Natural killer cell (primary cell): ENCODE measurements around the gene FEM1C. TPM values are rescaled to one million over a fixed set of nuclear protein-coding genes. Genes with fewer than 3 reads are reported as not detected.

ENCODE experiments used
- ATAC-seq, 3 donors: fragments of 150-1000 bp in 2 of 3; fragments of 200-7000 bp in 1 of 3; cut with Tn5 transposase; 1 replicate in 1 of 3; 2 replicates in 2 of 3; pipeline ENCODE4 v1.10.0; 2021; ENCODE audit warnings: mild to moderate bottlenecking in 2 of 3, moderate library complexity in 2 of 3
- DNase-seq, 2 donors: peaks; one replicate each; pipeline versions ENCODE4 v3.0.0 to v3.0.0-alpha.2; 2013 to 2021; ENCODE audit warnings: mixed read lengths in 1 of 2
- H3K27ac ChIP-seq: one replicate; pipeline ENCODE4 v1.5.1; 2013; ENCODE audit warnings: mild to moderate bottlenecking, low read length
- H3K27me3 ChIP-seq: one replicate; pipeline ENCODE4 v1.6.1; 2013; ENCODE audit warnings: low read length; ENCODE audit not compliant: control insufficient read depth, insufficient read depth
- H3K36me3 ChIP-seq: one replicate; pipeline ENCODE4 v1.6.1; 2013; ENCODE audit warnings: low read length; ENCODE audit not compliant: control insufficient read depth, insufficient read depth
- H3K4me1 ChIP-seq: one replicate; pipeline ENCODE4 v1.6.1; 2013; ENCODE audit warnings: low read length; ENCODE audit not compliant: control insufficient read depth, insufficient read depth
- H3K4me3 ChIP-seq: one replicate; pipeline ENCODE4 v1.5.1; 2013; ENCODE audit warnings: low read length
- H3K9me3 ChIP-seq: one replicate; pipeline ENCODE4 v1.6.1; 2013; ENCODE audit warnings: low read length; ENCODE audit not compliant: control insufficient read depth, insufficient read depth
- H3K27ac Mint-ChIP-seq, 2 donors: one replicate each; pipeline ENCODE4 v1.8.0; 2022; ENCODE audit warnings: mild to moderate bottlenecking in 2 of 2, mixed read lengths in 2 of 2, moderate library complexity in 1 of 2
- H3K27me3 Mint-ChIP-seq, 2 donors: one replicate each; pipeline ENCODE4 v1.8.0; 2022; ENCODE audit warnings: low read depth in 2 of 2, mixed read lengths in 2 of 2
- H3K36me3 Mint-ChIP-seq: one replicate; pipeline ENCODE4 v1.8.0; 2022; ENCODE audit warnings: mixed read lengths
- H3K4me1 Mint-ChIP-seq, 2 donors: one replicate each; pipeline ENCODE4 v1.8.0; 2022; ENCODE audit warnings: mixed read lengths in 2 of 2
- H3K4me3 Mint-ChIP-seq: one replicate; pipeline ENCODE4 v1.8.0; 2022; ENCODE audit warnings: mild to moderate bottlenecking, moderate library complexity, mixed read lengths
- H3K9me3 Mint-ChIP-seq, 2 donors: one replicate each; pipeline ENCODE4 v1.8.0; 2022; ENCODE audit warnings: mixed read lengths in 2 of 2
- WGBS: methylation state at CpG from one replicate; pipeline ENCODE4 v1.1.7; 2013; ENCODE audit warnings: missing lambda C conversion rate; ENCODE audit not compliant: insufficient coverage; 5-methylcytosine and 5-hydroxymethylcytosine counted together
- intact Hi-C: fragments of 100-400 bp; cut with micrococcal nuclease; formaldehyde crosslinking; loops from one replicate; pipeline ENCODE4 v1.14.2; 2022
- total RNA-seq, 4 donors: library from RNA; stranded (reverse); fragments of 120-200 nt in 1 of 4; gene quantifications; one replicate each; pipeline versions ENCODE4 v1.2.3 to v1.2.4, GENCODE V29; 2013 to 2022
- TF ChIP-seq, protein P1 (sequence below): fragments of 200-600 bp; IDR thresholded peaks from one replicate; pipeline ENCODE4 v1.8.0; 2022; ENCODE audit warnings: antibody characterized with exemption

The FEM1C gene
- total RNA-seq, 3 donors from 2014 or later (not counting 1 experiment from before 2014, with no cell fraction given), result 33.8 to 48.6 (median 36.2) TPM

DNA sequence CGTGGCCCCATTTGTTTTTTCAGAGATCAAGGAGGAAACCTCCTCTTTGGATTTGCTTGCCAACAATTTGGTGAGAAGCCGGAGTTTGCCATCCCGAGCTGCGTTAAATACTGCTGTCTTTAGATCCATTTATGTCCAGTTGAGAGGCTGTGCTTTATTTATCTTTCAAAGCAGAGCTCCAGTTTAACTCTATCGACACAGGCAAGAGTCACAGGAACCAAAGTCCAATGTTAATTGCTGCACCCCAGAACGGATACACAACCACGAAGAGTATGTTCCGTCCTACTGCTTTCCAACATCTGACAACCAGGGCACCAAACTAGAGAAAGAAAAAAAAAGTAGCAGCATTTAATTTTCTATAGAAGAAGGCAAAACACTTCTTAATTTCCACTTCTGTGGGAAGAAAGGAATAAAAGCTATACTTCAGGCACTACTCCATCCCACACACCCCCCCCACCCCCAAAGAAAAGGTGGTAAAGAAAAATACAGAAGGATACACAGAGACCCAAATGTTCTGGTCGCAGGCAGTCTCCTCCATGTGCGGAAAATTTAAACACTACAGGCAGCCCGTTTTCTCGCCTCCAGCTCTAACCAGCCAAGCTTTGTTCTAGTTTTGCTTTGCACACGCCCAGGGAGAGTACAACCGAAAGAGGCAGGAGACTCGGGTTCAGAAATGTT, 1.1 kb downstream of the FEM1C start:
- Histone ChIP-seq H3K4me1 (peaks cover 13% of the 10 kb centered on the region), H3K27me3 (no peaks in the 10 kb centered on the region), H3K4me3 (peak overlapping the region; percentile 58), H3K36me3 (peaks cover 12% of the 10 kb centered on the region), H3K27ac (peak overlapping the region; percentile 98), H3K9me3 (peaks cover 5% of the 10 kb centered on the region)
- H3K4me1 Mint-ChIP-seq, result peaks cover 60 to 66% of the 10 kb centered on the region in 2 donors
- H3K27me3 Mint-ChIP-seq, result no peaks in the 10 kb centered on the region
- TF ChIP-seq, protein P1, sequence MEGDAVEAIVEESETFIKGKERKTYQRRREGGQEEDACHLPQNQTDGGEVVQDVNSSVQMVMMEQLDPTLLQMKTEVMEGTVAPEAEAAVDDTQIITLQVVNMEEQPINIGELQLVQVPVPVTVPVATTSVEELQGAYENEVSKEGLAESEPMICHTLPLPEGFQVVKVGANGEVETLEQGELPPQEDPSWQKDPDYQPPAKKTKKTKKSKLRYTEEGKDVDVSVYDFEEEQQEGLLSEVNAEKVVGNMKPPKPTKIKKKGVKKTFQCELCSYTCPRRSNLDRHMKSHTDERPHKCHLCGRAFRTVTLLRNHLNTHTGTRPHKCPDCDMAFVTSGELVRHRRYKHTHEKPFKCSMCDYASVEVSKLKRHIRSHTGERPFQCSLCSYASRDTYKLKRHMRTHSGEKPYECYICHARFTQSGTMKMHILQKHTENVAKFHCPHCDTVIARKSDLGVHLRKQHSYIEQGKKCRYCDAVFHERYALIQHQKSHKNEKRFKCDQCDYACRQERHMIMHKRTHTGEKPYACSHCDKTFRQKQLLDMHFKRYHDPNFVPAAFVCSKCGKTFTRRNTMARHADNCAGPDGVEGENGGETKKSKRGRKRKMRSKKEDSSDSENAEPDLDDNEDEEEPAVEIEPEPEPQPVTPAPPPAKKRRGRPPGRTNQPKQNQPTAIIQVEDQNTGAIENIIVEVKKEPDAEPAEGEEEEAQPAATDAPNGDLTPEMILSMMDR, result no peak
- peak overlapping the region; percentile 93 to 98 for H3K27ac Mint-ChIP-seq
- H3K36me3 Mint-ChIP-seq, result no peaks in the 10 kb centered on the region
- DNase-seq, result peak in 1 of 2 donors; percentile 71
- peak overlapping the region; percentile 98 for H3K4me3 Mint-ChIP-seq
- peak; percentile 14 to 37 (median 22) for ATAC-seq
- no peaks in the 10 kb centered on the region for H3K9me3 Mint-ChIP-seq
- intact Hi-C loops, result loop anchor here (1.0 to 2.0 kb wide), 3 partner anchors 83 to 542 kb away; partner anchors contain the start of genes AP3S1, ATG12, COMMD10 and TMED7
- 24% methylated on average over 13 of the region's 15 CpGs for WGBS

DNA sequence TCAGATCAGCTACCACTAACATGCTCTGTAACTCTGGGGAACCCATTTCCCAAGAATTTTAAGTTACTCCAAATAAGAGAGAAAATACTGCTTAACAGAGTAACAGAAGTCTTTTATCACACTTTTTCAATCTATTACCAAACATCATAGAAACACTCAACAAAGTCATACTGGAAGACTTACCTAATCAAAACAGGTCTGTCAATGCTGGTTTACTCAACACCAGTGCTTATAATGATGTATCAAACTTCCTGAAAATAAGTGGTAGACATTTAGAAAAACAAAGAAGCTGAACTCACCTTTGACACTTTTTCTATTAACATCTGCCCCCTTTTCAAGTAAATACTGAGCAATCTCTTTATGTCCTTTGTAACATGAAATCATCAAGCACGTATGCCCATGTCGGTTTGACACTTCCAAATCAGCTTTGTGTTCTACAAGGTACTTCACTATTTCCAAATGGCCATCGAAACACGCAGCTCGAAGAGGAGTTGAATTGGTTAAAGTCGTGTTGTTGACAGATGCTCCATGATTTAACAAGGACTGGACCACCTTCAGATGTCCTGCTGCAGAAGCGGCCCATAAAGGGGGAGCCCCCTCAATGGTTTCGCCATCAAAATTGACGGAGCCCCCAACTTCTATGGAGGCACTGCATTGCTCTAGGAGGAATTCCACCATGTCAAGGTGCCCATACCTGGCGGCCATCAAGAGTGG, 1.8 kb downstream of the FEM1C start:
- Mint-ChIP-seq H3K4me3 (peak overlapping the region; percentile 98), H3K36me3 (no peaks in the 10 kb centered on the region), H3K9me3 (no peaks in the 10 kb centered on the region), H3K27me3 (no peaks in the 10 kb centered on the region), H3K4me1 (peaks cover 66 to 73% of the 10 kb centered on the region in 2 donors), H3K27ac (peak overlapping the region; percentile 93 to 98)
- Histone ChIP-seq H3K4me1 (peaks cover 13% of the 10 kb centered on the region), H3K27ac (peak overlapping the region; percentile 98), H3K27me3 (no peaks in the 10 kb centered on the region), H3K36me3 (peaks cover 18% of the 10 kb centered on the region), H3K4me3 (peak overlapping the region; percentile 58), H3K9me3 (peaks cover 5% of the 10 kb centered on the region)
- WGBS, result 82% methylated on average over 10 of the region's 10 CpGs
- ATAC-seq, result no peak
- intact Hi-C loops, result no loop called here
- DNase-seq, result peak in 1 of 2 donors; percentile 12
- TF ChIP-seq, protein P1, result no peak

DNA sequence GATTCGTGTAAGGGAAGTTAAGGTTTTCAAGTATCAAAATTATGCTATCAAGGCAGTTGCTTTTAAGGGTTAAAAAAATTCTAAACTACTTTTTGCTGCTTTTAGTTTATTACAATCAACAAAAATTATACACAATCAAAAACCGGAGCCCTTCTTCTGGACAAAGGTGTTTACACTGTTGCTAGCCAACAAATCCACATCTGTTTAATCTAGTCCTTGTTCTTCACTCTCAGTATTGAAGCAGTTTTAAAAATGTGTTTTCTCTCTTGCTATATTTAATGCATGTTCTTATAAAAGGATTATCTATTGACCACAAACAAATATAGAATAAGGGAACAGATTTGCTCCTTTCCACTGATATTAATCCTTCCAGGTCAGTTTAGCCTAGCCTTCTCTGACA, 2.5 kb downstream of the FEM1C start:
- Histone ChIP-seq H3K4me3 (peak overlapping the region; percentile 8), H3K4me1 (peaks cover 13% of the 10 kb centered on the region), H3K9me3 (peaks cover 5% of the 10 kb centered on the region), H3K36me3 (peaks cover 22% of the 10 kb centered on the region), H3K27me3 (no peaks in the 10 kb centered on the region), H3K27ac (peak overlapping the region; percentile 20)
- DNase-seq (no peak), ATAC-seq (no peak)
- Mint-ChIP-seq H3K27me3 (no peaks in the 10 kb centered on the region), H3K4me1 (peaks cover 70 to 77% of the 10 kb centered on the region in 2 donors), H3K27ac (peak overlapping the region; percentile 93 to 98), H3K36me3 (no peaks in the 10 kb centered on the region), H3K4me3 (peak overlapping the region; percentile 98), H3K9me3 (no peaks in the 10 kb centered on the region)
- TF ChIP-seq, protein P1, result no peak
- 14% methylated on average over 1 of the region's 2 CpGs for WGBS
- intact Hi-C loops, result no loop called here
